Muscle of leg (tissue), 11 donors: Measurements from ENCODE around the gene MYO7B. TPM values are rescaled to one million over a fixed set of nuclear protein-coding genes. Genes with fewer than 3 reads are reported as not detected.
"Not testable (repeated sequence)": the region's sequence is repeated elsewhere in the genome, so short reads cannot be mapped to it uniquely, and the experiment has no call there.

Experiments used
- DNase-seq: peaks from one replicate; pipeline ENCODE4 v3.0.0; 2013
- H3K27ac ChIP-seq: one replicate; pipeline ENCODE4 v1.5.1; 2013; ENCODE audit warnings: mild to moderate bottlenecking, low read length, control low read depth
- H3K27me3 ChIP-seq: one replicate; pipeline ENCODE4 v1.6.1; 2013; ENCODE audit warnings: low read length; ENCODE audit not compliant: control insufficient read depth, insufficient read depth
- H3K36me3 ChIP-seq: one replicate; pipeline ENCODE4 v1.6.1; 2013; ENCODE audit warnings: low read length; ENCODE audit not compliant: control insufficient read depth, insufficient read depth
- H3K4me1 ChIP-seq: one replicate; pipeline ENCODE4 v1.6.1; 2013; ENCODE audit warnings: low read length; ENCODE audit not compliant: control insufficient read depth, insufficient read depth
- H3K4me3 ChIP-seq: one replicate; pipeline ENCODE4 v1.5.1; 2013; ENCODE audit warnings: low read length, control low read depth
- H3K9me3 ChIP-seq: replicated peaks from 2 replicates; pipeline ENCODE4 v1.6.1; 2013; ENCODE audit warnings: low read depth, low read length; ENCODE audit not compliant: control insufficient read depth
- WGBS: methylation state at CpG from one replicate; pipeline ENCODE4 v1.1.5; 2013; ENCODE audit warnings: missing lambda C conversion rate; ENCODE audit not compliant: insufficient coverage; 5-methylcytosine and 5-hydroxymethylcytosine counted together
- polyA plus RNA-seq, 8 donors: library from polyadenylated mRNA; unstranded; fragments of 120-200 nt; gene quantifications; one replicate each; pipeline versions ENCODE4 v1.2.1 to v1.2.3, GENCODE V29; 2013; ENCODE audit warnings: inconsistent platforms in 1 of 8, low replicate concordance in 1 of 8; ENCODE audit not compliant: insufficient read length in 8 of 8, insufficient read depth in 1 of 8
- total RNA-seq: library from RNA; stranded (reverse); fragments of 120-200 nt; gene quantifications from one replicate; pipeline ENCODE4 v1.2.4, GENCODE V29; 2013

Gene MYO7B
- total and polyA plus RNA-seq, 9 donors, result 0.31 to 15.1 (median 0.76) TPM

- no peaks in the 10 kb centered on the region for H3K36me3 ChIP-seq
- H3K9me3 ChIP-seq, result peaks cover 3% of the 10 kb centered on the region
- H3K27me3 ChIP-seq, result peaks cover 18% of the 10 kb centered on the region
- no peak for DNase-seq
- H3K4me3 ChIP-seq, result no peak overlapping the region
- H3K27ac ChIP-seq, result no peak overlapping the region
- H3K4me1 ChIP-seq, result peaks cover 11% of the 10 kb centered on the region
- WGBS, result 75% methylated on average over 1 of the region's 4 CpGs
Measured at GRCh38 chr2:127531221-127531648, 4.2 kb upstream of the MYO7B start.

GRCh38 chr2:127532296-127532695 lies 3.2 kb upstream of the MYO7B start:
- DNase-seq, result no peak
- no peak overlapping the region for H3K4me3 ChIP-seq
- H3K27ac ChIP-seq, result no peak overlapping the region
- no peaks in the 10 kb centered on the region for H3K36me3 ChIP-seq
- 85% methylated on average over 8 of the region's 8 CpGs for whole genome bisulfite sequencing
- H3K4me1 ChIP-seq, result peaks cover 6% of the 10 kb centered on the region
- peaks cover 18% of the 10 kb centered on the region for H3K27me3 ChIP-seq
- H3K9me3 ChIP-seq, result peaks cover 3% of the 10 kb centered on the region

- H3K27me3 ChIP-seq, result peaks cover 16% of the 10 kb centered on the region
- H3K36me3 ChIP-seq, result no peaks in the 10 kb centered on the region
- H3K4me1 ChIP-seq, result no peaks in the 10 kb centered on the region
- WGBS, result 72% methylated on average over 6 of the region's 6 CpGs
- no peak for DNase-seq
- no peak overlapping the region for H3K4me3 ChIP-seq
- no peaks in the 10 kb centered on the region for H3K9me3 ChIP-seq
- H3K27ac ChIP-seq, result no peak overlapping the region
Measured at GRCh38 chr2:127535918-127536317, 435 bp downstream of the MYO7B start.

DNA sequence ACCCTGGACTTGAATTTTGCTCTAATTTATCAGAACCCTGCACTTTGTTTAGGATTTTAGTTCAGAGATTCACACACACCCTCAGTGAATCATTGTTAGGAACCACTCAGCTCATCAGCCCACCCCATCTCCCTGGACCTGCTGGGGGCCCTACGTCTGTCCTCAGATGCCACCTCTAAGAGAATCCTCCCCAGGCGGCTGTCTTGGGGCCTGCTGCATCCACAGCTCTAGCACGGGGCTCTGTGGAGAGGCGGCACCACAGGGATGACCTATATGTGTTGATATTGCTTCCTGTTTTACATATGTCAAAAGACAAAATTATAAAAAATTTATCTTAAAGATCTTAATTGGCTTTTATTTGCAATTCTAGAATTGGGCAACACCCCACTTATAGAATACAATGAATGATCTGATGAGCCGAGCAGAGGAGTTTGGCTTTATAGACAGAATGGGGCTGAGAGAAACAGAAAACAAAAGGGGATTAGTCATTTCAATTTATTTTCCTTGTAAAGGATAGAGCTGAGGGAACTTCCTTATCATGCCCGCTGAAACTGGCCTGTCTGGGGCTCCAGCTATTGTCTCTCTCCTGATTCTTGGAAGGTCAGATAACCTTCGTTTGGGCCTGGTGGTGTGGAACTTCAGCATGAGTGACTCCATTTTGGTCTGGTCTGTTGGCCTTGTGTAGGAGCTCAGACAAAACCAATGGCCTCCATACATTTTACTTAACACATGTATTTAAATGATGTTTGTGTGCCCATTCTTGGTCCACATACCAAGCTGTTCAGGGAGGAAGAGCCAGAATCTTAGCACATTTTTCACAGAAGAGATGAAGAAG lies 1.4 kb downstream of the MYO7B start:
- WGBS, result 71% methylated on average over 1 of the region's 7 CpGs

GRCh38 chr2:127537644-127538043 lies 2.2 kb downstream of the MYO7B start:
- DNase-seq, result no peak
- Histone ChIP-seq H3K4me1 (peaks cover 11% of the 10 kb centered on the region), H3K27me3 (peaks cover 17% of the 10 kb centered on the region), H3K9me3 (no peaks in the 10 kb centered on the region), H3K36me3 (no peaks in the 10 kb centered on the region), H3K27ac (no peak overlapping the region), H3K4me3 (no peak overlapping the region)
- 83% methylated on average over 5 of the region's 5 CpGs for WGBS

More for the DNA sequence above, 1.4 kb downstream of the MYO7B start:
- Histone ChIP-seq H3K9me3 (no peaks in the 10 kb centered on the region), H3K4me1 (peaks cover 6% of the 10 kb centered on the region), H3K36me3 (no peaks in the 10 kb centered on the region), H3K27me3 (peaks cover 21% of the 10 kb centered on the region), H3K27ac (no peak overlapping the region), H3K4me3 (no peak overlapping the region)
- DNase-seq, result no peak

GRCh38 chr2:127541809-127542208 lies 6.3 kb downstream of the MYO7B start:
- H3K27me3 ChIP-seq, result peaks cover 5% of the 10 kb centered on the region
- no peaks in the 10 kb centered on the region for H3K36me3 ChIP-seq
- H3K4me1 ChIP-seq, result peaks cover 13% of the 10 kb centered on the region
- no peak overlapping the region for H3K4me3 ChIP-seq
- no peak overlapping the region for H3K27ac ChIP-seq
- 52% methylated on average over 4 of the region's 7 CpGs for WGBS
- H3K9me3 ChIP-seq, result no peaks in the 10 kb centered on the region
- DNase-seq, result peak; percentile 32

DNA sequence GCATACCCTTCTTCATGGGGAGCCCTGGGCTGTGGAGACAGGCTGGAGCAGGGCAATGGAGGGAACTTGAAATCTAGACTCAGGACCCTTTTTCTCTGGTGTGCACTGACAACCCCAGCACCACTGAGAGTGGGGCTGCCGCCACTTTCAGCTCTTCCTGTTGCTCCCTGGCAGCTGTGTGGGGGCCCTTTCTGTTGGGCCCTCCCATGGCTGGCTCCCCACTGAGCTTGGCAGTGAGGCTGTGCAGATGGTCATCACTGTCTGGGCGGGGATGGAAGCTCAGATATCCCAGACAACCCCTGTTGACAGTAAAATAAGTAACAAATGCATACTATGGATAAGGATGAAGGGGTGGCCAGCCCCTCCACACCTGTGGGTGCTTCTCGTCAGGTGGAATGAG lies 6.7 kb downstream of the MYO7B start:
- no peak overlapping the region for H3K4me3 ChIP-seq
- WGBS, result 71% methylated on average over 1 of the region's 3 CpGs
- H3K9me3 ChIP-seq, result no peaks in the 10 kb centered on the region
- H3K27me3 ChIP-seq, result peaks cover 5% of the 10 kb centered on the region
- peaks cover 13% of the 10 kb centered on the region for H3K4me1 ChIP-seq
- H3K27ac ChIP-seq, result no peak overlapping the region
- no peaks in the 10 kb centered on the region for H3K36me3 ChIP-seq
- peak; percentile 24 for DNase-seq

DNA sequence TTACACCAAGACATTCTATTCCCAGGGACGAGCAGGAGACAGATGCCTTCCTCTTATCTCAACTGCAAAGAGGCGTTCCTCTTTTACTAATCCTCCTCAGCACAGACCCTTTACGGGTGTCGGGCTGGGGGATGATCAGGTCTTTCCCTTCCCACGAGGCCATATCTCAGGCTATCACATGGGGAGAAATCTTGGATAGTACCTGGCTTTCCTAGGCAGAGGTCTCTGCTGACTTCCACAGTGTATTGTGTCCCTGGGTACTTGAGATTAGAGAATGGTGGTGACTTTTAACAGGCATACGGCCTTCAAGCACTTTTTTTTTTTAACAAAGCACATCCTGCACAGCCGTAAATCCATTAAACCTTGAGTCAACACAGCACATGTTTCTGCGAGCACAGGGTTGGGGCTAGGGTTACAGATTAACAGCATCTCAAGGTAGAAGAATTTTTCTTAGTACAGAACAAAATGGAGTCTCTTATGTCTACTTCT lies 7.6 kb downstream of the MYO7B start:
- not testable (repeated sequence) for H3K27ac ChIP-seq, H3K27me3 ChIP-seq, DNase-seq, H3K9me3 ChIP-seq, H3K4me3 ChIP-seq, H3K36me3 ChIP-seq
- no CpG with 5 or more reads among the region's 8 CpGs for WGBS
- H3K4me1 ChIP-seq, result peaks cover 13% of the 10 kb centered on the region

- H3K4me1 ChIP-seq, result peaks cover 13% of the 10 kb centered on the region
- H3K27ac ChIP-seq, result no peak overlapping the region
- no peak for DNase-seq
- no peaks in the 10 kb centered on the region for H3K9me3 ChIP-seq
- H3K36me3 ChIP-seq, result no peaks in the 10 kb centered on the region
- 77% methylated on average over 3 of the region's 6 CpGs for WGBS
- no peak overlapping the region for H3K4me3 ChIP-seq
- peaks cover 5% of the 10 kb centered on the region for H3K27me3 ChIP-seq
Measured at GRCh38 chr2:127545189-127545588, 9.7 kb downstream of the MYO7B start.

DNA sequence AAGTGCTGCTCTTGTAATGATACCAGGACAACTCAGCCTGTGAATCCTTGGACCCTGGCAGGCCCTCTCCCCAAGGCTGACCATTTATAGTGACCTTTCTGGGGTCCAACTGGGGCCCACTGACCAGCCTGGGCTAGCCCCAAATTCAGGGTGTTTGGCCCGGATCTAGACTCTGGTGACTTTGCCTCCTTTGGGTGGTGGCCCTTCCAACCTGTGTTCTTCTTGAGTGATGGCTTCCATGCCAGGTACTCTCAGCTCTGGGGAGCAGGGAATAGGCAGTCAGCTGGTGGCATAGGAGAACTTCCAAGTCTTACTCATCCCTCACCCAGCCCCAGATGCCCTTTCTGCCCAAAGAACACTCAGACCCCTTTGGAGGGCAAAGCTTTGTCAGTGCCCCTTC lies 10.3 kb downstream of the MYO7B start:
- H3K9me3 ChIP-seq, result no peaks in the 10 kb centered on the region
- H3K4me1 ChIP-seq, result peaks cover 13% of the 10 kb centered on the region
- no peaks in the 10 kb centered on the region for H3K36me3 ChIP-seq
- no peak for DNase-seq
- no peak overlapping the region for H3K27ac ChIP-seq
- H3K4me3 ChIP-seq, result no peak overlapping the region
- H3K27me3 ChIP-seq, result peaks cover 5% of the 10 kb centered on the region
- WGBS, result no CpG with 5 or more reads among the region's 1 CpG
